NCI-H446 treated with DMSO at 0.1 percent for 48 hours (cell line): ENCODE measurements around the gene TPH2.

Source experiments
- DNase-seq: peaks from one replicate; lab custom pipeline; 2025; lab: John Stamatoyannopoulos, UW

The TPH2 gene

DNA sequence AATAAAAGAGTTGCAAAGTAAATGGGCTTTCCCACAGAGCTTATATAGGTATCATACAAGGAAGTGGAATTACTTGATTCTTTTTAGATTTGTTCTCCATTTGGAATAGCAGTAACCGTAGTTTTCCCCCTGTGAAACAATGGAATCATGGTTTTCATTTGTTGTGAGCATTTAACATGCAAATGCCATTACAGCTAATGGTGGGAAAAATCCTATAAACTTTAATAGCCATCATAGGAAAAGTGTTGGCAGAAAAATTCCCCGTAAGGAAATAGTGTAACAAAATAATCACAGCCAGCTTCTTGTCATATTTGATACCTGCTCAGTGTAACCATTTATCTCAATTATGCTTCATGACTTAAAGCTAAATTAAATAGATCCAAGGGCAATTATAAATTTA lies 95.3 kb downstream of the TPH2 start:
- DNase-seq = no peak

DNA sequence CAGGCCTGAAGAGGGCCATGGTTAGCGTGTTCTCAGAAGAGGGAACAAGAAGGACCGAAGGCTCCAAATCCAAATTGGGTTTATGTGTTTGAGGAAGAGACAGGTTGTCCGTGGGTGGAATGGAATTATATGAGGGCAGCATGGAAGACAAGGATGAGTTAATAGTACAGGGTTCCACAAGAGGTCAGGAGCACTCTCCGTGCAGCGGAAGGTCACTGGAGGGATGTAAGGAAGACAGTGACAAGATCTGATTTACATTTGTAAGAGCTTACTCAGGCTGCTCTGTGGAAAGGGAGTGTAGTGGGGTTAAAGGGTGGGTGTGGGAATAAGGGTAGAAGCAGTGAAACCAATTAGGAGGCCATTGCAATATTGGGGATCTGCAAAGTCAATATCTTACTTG lies 97.0 kb downstream of the TPH2 start:
- no peak for DNase-seq

DNA sequence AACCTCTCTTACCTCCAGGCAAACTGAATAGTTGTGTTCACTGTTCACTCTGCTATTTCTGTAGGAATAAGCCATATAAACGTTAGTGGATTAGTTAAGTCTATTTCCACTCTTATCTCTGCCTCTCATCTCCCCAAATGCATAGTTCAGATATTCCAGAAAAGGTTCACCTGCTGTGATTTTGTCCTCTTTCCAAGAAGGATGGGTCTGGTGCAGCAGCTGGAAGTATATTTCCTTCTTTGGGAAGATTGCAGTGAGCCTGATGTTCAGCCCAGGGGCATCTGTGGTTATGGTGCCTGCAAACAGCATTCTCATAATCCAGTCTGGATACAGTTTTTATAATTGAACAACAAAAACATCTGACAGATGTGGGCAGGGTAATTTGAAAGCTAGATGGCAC lies 97.7 kb downstream of the TPH2 start:
- DNase-seq = no peak

DNA sequence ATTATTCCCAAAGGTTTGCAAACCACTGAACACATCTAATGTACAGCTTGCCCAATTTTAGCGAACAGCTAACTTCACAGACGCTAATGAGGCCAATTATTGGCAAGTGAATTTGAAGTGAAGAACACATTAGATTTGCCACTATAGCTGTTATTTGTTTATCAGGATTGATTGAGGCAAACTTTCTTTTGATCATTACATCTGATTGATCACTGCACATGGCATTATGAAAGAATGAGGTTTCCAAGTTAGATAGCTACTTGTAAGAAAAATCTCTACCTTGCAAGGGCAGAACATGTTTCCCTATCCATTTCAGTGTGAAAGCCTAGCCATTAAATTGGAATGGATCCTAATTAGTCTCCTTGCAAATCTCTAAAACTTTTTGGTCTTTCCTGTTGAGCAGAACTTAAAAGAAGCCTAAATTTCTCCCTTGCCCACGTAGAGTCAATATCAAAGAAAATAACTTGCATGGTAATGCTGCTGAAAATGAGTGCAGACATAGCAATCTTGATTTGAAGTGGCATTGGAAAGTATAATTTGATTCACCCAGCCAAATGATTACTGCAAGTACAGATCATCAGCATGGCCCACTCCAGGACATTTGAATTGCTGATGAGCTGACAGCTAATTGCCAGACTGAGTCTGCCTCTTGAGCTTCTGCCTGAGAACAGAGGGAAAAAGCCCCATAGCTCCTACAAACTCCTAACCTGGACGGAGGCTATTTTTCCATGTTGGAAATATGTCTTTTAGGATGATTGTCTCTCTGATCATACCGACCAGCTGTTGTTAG lies 98.6 kb downstream of the TPH2 start:
- DNase-seq = no peak

DNA sequence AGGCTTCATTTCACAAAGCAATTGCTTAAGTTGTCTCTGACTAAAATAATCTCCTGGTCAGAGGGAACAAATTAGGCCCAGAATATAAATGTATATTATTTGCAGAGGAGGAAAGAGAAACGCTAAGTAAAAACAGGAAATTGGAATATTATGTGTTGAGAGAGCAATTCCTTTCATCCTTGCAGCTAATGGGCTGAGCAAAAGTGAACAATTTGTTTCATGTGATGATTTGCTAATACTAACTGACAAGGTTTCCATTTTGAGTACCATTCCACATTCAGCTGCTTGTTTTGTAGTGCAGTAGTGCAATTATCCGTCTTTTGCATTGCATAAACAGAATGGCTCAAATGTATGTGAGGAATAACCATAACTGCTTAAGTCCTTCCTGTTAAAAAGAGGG lies 103.2 kb downstream of the TPH2 start:
- DNase-seq = no peak

GRCh38 chr12:72053604-72054003 lies 115.0 kb downstream of the TPH2 start:
- no peak for DNase-seq

DNA sequence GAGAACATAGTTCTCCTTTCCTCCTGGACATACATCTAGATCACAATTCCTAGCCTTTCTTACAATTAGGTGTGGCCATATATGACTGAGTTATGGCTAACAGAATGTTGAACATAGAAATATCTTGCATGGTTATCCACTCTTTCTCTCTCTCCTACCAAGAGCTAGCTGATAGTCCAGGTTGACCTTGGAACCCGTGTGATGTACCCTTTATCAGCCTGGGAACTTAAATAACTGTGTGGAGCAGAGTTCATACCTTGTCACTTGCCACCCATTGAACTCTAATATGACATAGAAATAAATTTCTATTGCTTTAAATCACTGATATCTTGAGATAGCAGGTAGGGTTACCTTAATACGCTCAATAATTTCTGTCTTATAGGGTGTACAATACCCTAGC lies 115.9 kb downstream of the TPH2 start:
- no peak for DNase-seq

DNA sequence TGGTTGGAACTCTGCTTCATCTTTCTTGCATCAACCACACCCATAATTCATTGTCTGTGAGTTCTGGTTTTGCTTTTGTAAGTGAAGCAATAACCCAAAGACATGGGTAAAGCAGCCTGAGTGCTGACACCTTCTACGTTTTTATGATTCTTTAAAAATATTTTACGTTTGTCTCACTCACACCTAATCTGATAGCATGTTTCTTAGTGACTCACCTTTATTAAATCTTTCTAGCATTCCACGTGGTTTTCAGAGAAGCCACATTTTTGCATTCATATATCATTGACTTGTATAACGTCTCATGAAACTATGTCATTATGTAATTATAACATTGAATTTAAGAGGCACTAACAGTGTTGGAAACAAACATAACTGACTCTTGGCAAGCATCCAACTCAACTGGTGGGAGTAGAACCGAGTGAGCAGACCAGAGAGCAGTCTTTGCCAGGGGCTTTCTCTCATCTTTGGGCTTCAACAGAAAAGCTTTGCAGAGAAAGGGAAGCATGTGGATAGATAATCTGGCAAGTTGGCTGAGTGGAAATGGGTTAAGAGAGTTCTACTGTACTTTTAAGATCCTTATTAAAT lies 118.8 kb downstream of the TPH2 start:
- no peak for DNase-seq

- no peak for DNase-seq
Observed at GRCh38 chr12:72063073-72063472, 124.4 kb downstream of the TPH2 start.

DNA sequence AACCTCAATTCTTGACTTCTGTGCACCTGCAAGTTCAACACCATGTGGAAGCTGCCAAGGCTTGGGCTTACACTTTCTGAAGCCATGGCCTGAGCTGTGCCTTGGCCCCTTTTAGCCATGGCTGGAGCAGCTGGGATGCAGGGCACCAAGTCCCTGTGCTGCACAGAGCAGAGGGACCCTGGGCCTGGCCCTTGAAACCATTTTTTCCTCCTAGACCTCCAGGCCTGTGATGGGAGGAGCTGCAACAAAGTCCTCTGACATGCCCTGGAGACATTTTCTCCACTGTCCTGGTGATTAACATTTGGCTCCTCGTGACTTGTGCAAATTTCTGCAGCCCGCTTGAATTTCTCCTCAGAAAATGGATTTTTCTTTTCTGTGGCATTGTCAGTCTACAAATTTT lies 132.4 kb downstream of the TPH2 start:
- DNase-seq = no peak

DNA sequence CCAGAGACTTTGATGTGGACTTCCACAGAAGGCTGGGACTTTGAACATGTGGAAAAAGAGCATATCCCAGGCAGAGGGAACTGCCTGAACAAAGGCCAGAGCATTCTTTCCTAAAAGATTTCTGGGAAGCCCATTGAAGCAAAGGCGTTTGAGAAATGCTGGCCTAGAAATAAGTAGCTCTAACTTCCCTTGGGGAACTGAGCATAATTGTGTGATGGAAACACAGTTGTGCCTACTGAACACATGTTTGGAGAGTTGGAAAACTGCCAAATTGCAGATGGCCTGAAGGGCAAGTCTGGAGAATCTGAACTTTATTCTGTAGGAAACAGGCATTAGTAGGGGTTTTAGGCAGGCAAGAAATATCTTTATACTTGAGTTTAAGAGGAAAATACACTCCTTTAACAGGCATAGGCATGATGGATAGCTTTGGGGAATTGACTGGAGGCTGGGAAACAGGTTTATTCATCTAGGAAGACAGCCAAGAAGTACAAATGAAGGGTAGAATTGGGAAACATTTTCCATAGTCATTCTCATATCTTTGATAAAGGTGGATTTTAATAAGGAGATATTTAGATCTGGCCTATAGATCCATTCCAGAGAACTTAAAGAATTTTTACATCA lies 134.1 kb downstream of the TPH2 start:
- no peak for DNase-seq

DNA sequence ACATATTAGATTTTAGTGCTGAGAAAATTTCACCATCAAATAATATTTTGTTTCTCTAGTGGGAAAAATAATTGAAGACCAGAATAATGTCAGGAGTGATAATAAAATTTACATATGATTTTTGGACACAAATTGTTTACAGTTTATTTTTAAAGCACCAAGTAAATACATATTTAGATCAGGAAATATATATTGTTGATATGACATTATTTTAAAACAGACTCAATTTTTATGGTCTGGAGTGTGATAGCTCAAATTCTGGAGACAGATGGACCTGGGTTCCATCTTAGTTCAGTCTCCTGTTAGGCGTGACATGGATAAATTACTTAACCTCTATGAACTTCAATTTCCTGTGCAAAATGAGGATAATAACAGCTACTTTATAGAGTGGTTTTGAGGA lies 135.4 kb downstream of the TPH2 start:
- no peak for DNase-seq

DNA sequence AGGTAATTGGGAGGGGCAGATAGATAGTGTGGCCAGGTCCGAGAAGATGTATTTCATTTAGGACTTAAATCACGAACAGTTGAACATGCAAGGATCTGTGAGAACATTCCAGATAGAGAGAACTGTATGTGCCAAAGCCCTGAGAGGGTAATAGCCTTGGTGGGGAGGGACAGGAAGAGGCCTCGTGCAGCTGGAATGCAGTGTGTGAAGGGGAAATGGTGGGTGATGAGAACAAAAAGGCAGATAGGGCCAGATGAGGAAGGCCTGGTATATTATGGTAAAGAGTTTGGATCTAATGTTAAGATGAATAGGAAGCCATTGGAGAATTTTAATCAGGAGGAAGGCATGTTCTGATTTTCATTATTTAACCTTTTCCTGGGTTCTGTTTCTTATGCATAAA lies 136.3 kb downstream of the TPH2 start:
- DNase-seq = no peak

DNA sequence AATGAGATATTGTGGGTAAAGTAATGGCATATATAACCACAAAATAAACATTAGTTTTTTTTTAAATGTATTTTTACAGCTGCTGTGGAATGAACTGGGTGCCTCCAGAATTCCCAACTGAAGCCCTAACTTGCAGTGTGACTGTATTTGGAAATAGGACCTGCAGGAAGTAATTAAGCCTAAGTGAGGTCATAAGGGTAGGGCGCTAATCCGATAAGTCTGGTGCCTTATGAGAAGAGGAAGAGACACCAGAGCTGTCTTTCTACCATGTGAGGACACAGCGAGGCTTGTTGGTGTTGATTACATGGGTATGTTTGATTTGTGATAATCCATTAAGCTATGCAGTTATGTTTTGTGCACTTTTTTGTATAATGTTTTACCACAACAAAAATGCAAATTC lies 136.8 kb downstream of the TPH2 start:
- DNase-seq = no peak

DNA sequence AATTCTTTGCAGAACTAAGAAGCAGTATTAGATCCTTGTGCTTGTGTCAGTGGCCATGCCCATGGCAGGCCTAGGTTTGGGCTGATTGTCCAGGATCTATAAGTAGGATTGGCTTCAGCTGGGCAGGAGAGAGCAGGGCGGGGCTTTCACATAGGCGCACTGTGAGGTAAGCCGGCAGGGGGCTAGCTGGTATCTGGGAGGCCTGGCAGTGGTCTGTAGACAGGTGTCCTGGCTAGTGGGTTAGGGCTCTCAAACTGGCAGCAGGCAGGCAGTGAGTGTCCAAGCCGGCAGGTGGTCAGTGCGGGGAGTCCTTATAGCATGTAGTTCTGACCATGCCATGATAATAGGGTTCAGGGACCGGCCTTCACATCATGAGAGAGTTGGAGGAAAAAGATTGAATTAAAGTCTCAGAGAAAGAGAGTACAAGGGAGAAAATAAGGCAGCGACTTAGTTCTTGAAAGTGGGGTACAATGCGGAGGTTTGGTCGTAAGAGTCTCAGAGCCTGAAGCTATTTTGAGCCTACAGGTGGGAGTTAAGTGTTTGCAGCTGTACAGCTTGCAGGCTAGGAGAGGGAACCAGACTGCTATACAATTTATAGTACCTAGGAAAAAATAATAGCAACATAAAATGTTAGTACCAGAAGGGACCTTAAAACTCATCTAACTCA lies 137.4 kb downstream of the TPH2 start:
- no peak for DNase-seq

DNA sequence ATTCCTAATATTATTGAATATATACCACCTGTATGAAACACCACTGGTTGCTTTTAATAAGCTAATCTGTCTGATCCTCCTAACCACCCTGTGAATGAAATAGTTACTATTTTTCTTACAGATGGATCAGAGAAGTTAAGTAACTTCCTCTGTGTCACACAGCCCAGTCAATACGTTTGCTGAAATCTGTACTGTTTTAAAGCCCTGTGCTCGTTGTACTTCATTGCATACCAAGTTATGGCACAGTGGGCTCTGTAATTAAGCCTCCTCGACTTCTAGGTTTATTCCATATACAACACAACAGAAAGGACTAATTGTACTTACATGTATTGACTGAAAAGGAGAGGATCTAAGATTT lies 137.9 kb downstream of the TPH2 start:
- DNase-seq = no peak

DNA sequence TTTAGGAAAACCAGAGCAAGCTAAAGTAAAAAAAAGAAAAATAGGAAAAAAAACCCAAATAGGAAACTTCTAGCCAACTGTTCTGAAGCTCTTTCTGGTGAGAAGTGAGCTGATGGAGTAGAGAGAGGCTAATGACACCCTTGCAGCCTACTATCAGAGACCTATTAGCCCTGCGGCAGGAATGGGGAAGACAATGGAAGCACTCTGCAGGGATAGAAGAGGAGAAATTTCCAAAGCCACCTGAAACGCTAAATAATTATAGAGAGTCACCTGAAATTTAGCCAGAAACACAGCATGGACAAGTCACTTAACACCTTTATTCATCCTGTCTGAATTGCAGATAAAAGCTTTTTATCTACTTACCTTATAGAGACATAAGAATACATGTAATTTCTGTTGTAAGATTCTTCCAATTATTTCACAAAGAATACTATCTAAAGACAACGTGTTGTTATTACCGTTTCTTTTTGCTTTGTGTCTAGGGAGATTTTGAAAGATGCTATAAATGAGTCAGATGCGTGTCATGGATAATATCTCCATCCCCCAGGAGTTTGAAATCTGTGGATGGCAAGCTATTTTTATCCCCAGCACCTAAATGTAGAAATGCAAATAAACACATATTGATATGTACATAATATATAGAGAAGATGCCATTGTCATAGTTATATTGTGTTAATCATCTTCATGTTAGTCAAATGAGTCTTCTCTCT lies 138.6 kb downstream of the TPH2 start:
- DNase-seq = no peak

DNA sequence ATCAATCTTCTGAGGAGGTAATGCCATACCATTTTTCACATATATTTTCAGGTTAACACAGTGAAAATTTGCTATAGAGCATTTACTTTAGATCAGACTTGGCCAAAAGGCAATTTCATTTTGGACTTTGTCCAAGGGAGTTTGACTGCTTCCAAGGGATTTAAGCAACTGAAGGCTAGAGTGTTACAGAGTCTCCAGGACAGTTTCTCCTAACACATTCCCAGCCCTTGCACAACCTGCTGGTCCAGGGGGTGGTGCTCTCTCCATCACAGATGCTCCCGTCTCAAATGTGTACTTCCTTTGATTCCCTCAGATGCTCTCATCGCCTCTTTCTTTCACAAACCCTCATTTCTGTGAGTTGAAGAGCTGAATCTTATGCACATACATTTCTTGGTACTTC lies 143.1 kb downstream of the TPH2 start:
- peak; percentile 55 for DNase-seq
